ENCODE measurements around the gene NHLH1.

DNA sequence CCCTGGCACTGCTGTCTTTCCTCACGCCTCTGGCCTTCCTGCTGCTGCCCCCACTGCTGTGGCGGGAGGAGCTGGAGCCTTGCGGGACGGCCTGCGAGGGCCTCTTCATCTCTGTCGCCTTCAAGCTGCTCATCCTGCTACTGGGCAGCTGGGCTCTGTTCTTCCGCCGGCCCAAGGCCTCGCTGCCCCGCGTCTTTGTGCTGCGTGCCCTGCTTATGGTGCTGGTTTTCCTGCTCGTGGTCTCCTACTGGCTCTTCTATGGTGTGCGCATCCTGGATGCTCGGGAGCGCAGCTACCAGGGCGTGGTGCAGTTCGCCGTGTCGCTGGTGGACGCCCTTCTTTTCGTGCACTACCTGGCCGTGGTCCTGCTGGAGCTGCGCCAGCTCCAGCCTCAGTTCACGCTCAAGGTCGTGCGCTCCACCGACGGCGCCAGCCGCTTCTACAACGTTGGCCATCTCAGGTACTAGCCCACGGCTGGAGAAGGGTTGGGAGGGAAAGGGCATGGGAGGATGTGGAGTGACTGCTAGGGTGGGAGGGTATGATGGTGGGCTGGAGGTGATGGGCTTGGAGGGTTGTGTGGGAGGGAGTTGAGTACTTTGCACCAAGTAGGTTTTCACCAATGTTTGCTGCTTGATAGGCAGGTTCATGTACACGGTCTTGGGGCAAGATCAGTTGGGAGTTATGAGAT is 52.4 kb downstream of the NHLH1 start:
- no peak for TF ChIP-seq CTCF (IDR thresholded peaks at IDR 0.05; ENCODE audit: borderline replicate concordance, extremely low read depth, low read length, poor library complexity, severe bottlenecking)
- no peak for TF ChIP-seq EZH2 (IDR thresholded peaks at IDR 0.05; ENCODE audit: borderline replicate concordance, low read depth, low read length, severe bottlenecking)

All from DND-41 (cell line).